C4-2B (cell line): Measurements from ENCODE around the gene CRYAB.
A peak's percentile ranks its signal among the peaks of the same experiment; 100 is the strongest.

Experiments
- H3K27ac ChIP-seq: fragments of 450-650 bp; 2 replicates; pipeline ENCODE4 v1.5.1; 2017
- ZFX ChIP-seq: fragments of 450-650 bp; IDR thresholded peaks from 2 replicates; pipeline ENCODE4 v1.6.1; 2017
- TF ChIP-seq, protein P1 (sequence below): fragments of 450-650 bp; conservative IDR thresholded peaks from 2 replicates; pipeline ENCODE4 v1.5.1; 2017; ENCODE audit warnings: mild to moderate bottlenecking

Gene CRYAB

DNA sequence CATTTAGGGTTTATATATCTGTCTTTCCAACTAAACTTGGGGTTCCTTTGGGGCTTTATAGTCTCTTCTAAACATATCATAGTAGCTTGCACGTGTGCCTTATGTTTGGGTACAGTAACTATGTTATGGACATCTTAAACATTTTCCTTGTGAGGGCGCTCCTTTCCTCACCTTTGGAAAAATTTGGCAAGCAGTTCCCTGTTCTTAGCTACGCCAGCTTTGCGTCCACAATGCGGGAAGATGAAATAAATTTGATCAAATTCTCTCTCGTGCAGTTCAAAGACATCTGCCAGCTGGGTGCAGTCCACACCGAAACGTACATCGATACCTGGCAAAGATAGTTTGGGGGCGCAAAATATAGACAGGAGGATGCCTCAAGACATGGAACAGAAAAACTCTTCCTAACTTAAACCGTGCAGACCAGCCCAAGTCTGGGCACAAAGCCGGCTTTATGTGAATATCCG, 33.2 kb downstream of the CRYAB start:
- TF ChIP-seq ZFX, result no peak
- TF ChIP-seq, protein P1, sequence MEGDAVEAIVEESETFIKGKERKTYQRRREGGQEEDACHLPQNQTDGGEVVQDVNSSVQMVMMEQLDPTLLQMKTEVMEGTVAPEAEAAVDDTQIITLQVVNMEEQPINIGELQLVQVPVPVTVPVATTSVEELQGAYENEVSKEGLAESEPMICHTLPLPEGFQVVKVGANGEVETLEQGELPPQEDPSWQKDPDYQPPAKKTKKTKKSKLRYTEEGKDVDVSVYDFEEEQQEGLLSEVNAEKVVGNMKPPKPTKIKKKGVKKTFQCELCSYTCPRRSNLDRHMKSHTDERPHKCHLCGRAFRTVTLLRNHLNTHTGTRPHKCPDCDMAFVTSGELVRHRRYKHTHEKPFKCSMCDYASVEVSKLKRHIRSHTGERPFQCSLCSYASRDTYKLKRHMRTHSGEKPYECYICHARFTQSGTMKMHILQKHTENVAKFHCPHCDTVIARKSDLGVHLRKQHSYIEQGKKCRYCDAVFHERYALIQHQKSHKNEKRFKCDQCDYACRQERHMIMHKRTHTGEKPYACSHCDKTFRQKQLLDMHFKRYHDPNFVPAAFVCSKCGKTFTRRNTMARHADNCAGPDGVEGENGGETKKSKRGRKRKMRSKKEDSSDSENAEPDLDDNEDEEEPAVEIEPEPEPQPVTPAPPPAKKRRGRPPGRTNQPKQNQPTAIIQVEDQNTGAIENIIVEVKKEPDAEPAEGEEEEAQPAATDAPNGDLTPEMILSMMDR, result no peak
- H3K27ac ChIP-seq, result peak overlapping the region; percentile 86

DNA sequence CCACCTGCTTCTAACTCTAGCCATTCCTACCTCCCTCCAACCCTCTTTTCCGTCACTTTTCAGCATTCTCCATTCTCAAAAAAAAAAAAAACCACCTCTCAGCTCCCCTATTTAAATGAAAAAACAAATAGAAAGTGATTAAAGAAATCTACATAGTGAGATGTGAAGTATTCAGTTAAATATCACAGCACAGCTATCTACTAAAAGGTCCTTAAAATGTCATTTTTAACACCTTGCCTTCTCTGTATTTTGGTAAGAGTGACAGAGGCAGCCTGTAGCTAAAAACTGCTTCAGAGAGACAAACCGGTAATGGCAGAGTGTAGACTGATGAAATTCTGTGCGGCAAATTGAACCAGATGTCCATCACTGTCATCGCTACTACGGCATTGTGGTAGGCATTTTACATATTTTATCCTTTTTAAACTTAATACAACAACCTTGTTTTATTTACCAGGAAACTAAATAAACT, 39.8 kb downstream of the CRYAB start:
- peak overlapping the region; percentile 90 for H3K27ac ChIP-seq

DNA sequence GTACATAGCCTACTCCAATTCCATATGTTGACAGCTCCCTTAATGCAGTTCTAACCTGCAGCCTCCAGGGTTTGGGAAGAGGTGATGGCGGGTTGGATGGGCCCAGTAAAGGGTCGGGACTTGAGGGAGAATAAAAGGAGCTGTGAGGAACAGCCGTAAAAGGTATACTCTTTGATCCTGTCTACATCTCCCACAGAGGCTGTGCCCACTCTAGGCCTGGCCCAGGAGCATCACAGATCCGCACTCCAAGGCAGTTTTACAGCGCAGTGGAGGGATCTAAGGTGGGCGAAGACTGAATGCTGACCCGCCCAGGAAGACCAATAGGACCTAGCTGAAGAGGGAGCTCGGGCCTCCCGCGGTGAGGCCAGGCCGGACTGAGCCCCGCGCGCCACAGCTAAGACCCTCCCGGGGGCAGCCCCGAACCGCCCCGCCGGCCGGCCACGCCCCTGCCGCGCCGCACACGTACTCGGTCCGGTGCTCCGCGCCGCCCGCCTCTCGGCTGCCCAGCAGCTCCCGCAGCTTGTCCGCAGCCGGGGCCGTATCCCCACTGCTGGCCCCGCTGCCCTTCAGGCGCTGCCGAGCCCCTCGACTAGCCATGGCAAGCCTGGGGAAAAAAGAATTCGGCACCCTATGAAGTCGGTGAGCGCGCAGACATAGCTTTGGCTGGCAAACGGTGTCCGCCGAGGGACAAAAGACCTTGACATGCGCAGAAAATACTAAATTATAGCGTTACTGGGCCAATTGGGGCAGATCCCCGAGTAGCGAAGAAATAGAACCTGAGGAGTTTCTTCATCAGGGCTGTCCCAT, 40.5 kb downstream of the CRYAB start, which contains the start of gene ALG9:
TSS of gene ALG9 (minus strand) at position 696 of the 807 bp plus-strand sequence. CDS start at position 597, 99 bp downstream.
- peak within 1 kb of the TSS; percentile 90 for H3K27ac ChIP-seq
- TF ChIP-seq, protein P1, result peak; percentile 48
- peak; percentile 87 for TF ChIP-seq ZFX

More for the DNA sequence above, 39.8 kb downstream of the CRYAB start:
- TF ChIP-seq, protein P1, result no peak
- TF ChIP-seq ZFX, result no peak

DNA sequence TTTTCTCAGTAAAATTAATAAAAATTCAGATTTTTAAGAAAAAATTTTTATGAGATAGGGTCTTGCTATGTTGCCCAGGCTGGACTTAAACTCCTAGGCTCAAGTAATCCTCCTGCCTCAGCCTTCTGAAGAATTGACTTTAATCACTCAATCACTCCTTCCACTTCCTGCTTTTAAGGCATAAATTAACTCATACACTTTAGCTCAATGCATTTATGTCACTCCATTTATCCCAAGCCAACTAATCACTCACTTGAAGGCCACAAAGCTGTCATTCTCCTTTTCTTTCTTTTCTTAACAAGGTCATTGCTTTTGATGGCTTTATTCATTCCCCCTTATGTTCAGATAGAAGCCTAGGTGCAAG, 41.1 kb downstream of the CRYAB start:
- peak overlapping the region; percentile 90 for H3K27ac ChIP-seq
- TF ChIP-seq, protein P1, result no peak
- no peak for TF ChIP-seq ZFX

DNA sequence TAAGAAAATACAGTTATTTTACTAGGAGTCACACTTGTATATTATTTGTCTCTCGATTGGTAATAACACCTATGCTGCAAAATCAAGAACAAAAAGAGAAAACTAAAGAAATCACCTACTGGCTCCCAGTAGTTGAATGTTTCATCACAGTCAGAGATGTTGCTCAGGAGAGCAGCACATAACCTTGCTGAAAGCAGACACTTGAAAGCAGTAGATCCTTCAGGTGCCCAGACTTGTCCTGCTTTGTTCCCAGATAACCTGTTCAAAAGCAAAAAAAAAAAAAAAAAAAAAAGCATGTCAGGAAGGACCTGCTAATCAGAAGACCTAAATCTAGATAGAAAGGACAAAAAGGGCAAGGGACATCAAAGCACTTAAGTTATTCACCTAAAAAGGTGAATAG, 41.5 kb downstream of the CRYAB start:
- H3K27ac ChIP-seq, result no peak overlapping the region
- TF ChIP-seq ZFX, result no peak
- TF ChIP-seq, protein P1, result no peak

DNA sequence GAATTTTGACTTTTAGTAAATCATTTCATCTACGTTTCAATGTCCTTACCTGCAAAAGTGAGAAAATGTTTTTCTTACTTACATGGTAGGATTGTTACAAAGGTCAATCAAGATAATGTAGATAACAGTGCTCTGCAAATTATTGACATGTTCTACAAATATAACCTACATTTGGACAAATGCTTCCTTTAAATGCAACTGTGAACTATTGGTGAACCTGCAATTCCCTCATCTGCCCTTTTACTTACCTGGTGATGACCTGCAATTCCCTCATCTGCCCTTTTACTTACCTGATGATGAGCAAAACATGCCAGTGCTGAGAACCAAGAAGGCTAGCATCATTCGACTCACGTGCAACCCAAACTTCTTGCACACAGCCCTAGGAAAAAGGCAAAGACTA, 51.3 kb downstream of the CRYAB start:
- TF ChIP-seq, protein P1, result no peak
- no peak for TF ChIP-seq ZFX
- H3K27ac ChIP-seq, result no peak overlapping the region
